Stimulated activated CD4-positive, alpha-beta T cell treated with anti-CD3 and anti-CD28 coated beads, Interleukin-15, amount 100 ng/mL, for 24 hours (primary cell): Measurements from ENCODE around the gene WDFY4.

Experiments used
- DNase-seq: peaks from one replicate; pipeline ENCODE4 v3.0.0-alpha.2; 2020

The WDFY4 gene

GRCh38 chr10:49007129-49007528 is 322.5 kb downstream of the WDFY4 start:
- DNase-seq: no peak

DNA sequence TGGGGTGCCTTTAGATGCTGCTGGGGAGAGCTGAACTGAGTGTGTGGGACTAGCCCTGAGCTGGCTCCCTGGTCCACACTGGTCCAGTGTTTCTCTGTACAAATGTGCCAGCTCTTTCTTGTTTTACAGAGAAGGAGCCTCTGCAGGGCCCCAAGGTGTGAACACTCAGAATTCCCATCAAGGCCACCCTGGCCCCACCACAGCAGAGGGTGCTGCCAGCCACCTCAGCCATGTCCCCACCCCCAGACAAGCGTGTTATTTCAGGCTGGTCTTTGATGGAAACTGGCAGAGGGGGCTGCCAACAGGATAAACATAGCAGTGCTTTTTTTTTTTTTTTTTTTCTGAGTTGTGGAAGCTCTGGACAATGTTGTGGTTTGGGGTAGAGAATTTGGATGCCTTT is 323.4 kb downstream of the WDFY4 start:
- no peak for DNase-seq

DNA sequence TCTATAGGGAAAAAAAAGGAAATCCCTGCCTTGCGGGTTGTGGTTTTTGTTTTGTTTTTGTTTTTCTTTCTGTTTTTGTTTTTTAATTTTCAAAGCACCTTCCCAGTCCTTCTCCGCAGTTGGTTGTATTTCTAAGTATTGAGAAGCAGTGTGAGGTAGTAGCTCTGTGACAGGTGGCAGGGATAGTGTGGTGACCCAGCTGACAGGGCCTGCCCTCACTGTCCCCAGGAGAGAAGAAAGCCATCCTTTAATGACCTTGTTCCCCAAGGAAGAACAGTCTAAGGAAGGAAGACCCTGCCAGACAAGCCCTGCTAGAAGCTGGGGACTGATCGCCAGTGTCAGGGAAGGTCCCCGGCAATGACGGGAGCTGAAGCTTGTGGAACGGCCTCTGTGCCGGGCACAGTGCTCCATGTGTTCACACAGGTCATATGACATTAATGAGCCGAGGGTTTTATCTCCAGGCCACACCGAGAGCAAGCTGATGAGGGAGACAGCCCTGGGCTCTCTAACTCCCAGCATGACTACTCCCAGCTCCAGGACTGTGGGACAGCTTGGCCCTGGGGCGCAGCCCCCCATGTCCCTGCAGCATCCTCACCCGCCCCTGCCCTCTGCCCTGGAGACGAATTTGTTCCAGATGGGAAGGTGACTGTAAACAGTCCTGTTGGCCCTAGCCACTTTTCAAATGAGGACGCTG is 324.0 kb downstream of the WDFY4 start:
- no peak for DNase-seq

DNA sequence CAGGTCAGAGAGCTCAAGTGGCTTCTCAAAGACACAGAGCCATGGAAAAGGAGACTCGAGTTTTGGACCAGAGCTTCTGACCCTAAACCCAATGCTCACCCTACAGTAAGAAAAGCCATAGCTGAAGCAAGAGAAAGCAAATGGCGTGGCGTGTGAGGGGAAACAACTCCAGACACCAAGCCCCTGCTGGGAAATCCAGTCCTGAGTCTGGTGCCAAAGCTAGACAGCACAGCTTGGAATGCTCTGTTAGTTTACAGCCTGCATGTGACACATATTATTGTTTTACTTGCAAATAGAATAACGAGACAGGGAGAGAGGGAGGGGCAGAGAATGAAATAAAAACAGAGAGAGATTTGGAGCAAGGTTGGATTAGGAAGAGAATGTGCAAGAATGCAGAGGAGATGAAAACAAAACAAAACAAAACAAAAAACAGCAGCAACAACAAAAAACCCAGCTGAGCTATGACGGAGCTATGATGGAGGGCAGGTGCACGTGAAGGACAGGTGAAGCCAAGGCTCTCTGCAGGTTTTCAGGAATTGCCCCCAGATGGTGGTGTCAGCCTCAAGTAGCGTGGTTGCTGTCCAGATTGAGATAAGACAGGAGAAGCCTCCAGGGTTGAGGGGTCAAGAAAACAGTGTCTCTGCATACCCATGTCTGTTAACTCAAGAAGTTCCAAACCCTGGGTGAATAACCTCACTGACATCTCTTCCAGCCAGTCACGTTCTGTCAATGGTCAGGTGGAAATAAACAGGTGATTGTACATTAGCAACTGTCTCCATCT is 324.7 kb downstream of the WDFY4 start:
- no peak for DNase-seq

GRCh38 chr10:49010295-49010694 is 325.6 kb downstream of the WDFY4 start:
- no peak for DNase-seq

- DNase-seq: no peak
These were observed 326.2 kb downstream of the WDFY4 start for GRCh38 chr10:49010865-49011264.

GRCh38 chr10:49011756-49012155 is 327.1 kb downstream of the WDFY4 start:
- no peak for DNase-seq

DNA sequence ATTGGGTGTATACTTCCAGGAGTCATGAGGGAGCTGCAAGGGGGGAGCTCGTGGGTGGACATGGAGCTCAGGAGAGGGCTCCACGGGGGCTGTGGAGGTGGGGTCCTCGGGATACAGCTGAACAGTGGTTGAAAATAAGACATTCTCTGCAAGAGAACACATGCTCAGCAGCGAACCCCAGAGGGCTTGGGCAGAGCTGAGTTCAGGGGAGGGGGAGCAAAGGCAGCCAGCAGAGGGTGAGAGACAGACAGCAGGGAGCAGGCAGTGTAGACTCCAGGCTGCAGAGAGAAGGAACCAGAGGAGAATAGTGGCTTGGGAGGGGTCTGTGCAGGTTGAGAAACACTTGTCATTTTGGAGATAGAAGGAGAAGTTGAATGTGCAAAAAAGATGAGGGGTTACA is 327.9 kb downstream of the WDFY4 start:
- no peak for DNase-seq

DNA sequence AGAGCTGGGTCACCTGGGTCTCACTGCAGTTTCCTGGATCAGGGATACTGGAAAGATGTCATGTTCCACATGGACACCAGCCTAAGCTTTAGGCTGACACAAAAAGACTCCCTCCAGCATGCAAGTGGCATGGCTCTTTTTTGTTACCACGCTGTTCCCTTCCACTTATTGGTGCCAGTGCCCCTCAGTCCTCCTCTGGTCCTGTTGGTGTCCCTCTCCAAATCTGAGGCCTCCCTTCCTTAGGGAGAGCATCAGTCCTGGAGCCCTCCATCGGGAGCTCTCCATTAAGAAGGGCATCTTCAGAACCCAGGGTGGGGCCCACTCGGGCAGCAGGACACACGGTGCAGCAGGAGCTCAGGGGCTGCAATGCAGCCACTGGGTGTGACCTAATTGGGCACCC is 331.0 kb downstream of the WDFY4 start:
- no peak for DNase-seq

- no peak for DNase-seq
These were observed 337.0 kb downstream of the WDFY4 start for GRCh38 chr10:49021685-49022084.

DNA sequence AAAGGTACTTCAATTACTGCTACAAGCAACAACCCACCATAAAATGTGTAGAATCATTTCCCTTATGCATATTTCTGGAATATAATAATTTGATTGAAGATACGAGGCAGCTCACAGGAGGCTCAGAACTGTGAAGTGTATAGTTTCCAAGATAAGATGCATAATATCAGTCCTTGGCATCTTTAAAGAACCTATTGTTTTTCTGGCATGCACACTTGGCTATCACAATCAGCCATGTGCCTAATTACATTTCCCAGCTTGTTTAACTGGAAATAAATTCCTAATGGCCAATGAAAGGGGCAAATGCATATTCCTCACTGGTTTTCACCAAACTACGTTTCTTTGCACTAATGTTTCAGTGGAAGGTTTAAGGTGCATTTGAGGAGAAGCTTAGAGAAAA is 338.4 kb downstream of the WDFY4 start:
- DNase-seq: no peak

DNA sequence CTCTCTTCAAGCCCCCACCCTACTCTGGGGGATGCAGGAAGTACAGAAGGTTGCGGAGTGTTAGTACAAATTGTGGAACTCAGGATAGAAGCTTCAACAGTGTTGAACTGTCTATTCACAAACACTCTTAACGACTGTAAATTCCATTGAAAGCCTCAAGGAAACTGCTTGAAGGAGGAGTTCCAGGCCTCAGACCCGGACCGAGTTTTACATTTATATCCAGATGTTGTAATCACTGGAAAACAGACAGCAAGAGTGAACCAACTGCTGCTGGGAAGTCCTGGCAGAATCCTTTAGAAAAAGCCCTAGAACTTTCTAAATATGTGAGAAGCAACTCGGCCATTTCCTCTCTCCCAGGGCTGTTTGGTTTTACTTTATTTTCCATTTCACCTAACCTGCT is 339.1 kb downstream of the WDFY4 start:
- no peak for DNase-seq

DNA sequence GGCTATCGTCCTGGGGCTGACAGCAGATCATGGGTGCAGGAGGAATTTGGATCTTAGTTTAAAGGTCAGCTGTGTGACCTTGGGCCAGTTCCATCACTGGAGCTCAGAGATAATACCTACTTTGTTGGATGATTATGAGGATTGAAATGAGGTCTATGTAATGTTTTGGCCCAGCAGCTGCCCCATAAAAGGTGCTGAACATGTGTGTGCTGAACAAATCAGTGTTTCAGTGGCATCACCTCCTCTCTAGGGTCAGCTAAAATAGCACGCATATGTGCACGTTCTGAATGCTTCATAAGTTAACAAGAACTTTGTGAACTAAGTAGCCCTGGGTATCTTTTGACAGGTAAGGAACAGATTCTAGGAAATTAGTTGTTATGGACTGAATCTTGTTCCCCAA is 339.8 kb downstream of the WDFY4 start:
- no peak for DNase-seq

DNA sequence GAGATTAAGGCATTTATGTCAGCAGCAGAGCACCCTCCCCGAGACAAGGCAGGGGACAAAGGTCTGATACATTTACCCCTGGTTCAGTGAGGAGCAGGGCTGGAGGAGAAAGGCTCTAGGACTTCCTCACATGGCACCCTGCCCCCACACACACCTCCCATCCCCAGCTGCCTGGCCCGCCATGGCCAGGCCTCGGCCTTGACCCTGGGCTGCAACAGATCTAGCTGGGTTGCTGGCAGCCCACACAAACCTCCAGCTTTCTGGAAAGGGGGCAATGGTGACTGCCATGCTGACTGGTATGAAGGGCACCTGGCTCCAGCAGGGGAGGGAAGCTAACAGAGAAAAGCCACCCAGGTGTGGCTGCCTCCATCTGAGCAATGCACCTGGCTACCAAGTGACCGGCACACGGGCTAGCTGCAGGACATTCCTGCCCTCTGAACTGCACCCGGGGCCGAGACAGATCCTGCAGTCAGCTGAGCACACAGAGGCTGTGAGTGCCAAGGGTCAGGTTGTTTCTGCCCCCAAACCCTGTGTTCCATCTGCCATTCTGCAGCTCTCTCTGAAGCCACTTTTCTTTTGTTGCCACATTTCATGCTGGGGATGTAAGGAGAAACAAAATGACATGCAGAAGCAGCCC is 340.8 kb downstream of the WDFY4 start:
- DNase-seq: no peak

GRCh38 chr10:49028639-49029038 is 344.0 kb downstream of the WDFY4 start:
- DNase-seq: no peak

DNA sequence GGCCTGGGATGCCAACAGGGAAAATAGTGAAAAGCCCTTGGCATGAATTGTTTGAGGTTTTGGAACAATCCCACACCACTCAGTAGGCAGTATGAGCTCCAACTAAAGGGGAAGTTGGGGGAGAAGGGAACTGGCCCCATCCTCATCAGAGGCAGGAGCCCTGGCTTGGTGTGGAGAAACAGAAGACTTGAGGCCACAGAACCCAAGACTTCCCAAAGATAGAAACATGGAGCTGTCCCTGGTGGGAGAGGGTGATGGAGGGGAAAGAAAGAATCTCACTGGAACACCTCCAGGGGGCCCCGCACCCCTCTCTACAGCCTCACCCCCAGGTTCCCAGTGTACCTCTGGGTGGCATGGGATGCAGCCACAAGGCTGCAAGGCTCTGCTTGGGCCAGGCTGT is 345.0 kb downstream of the WDFY4 start:
- no peak for DNase-seq
